ENCODE measurements around the gene LANCL2. TPM values are rescaled to one million over a fixed set of nuclear protein-coding genes. Genes with fewer than 3 reads are reported as not detected.
A peak's percentile ranks its signal among the peaks of the same experiment; 100 is the strongest.
"Not testable (repeated sequence)": the region's sequence is repeated elsewhere in the genome, so short reads cannot be mapped to it uniquely, and the experiment has no call there.

Gene LANCL2
- total RNA-seq, 1 experiment from 2014 or later, result 14.3 TPM

DNA sequence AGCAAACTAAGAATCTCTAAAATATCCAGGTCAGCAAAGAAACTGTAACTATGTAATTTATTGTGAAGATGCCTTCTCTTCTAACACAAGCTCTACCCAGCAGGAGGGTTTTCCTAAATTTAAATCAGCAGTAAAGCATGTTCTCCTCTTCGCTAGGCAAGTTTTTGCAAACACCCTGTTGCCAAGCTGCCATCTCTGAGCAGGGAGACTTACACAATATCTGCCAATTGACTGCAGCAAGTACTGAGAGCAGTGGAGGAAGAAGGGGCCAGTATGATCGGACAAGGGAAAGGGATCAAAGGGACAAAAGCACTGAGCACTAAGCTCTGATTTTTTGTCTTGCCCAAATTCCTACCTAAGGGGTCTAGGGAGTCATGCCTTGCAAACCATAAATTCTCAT, 16.0 kb upstream of the LANCL2 start:
- H3K4me1 Mint-ChIP-seq (ENCODE audit: insufficient read depth, unreplicated experiment), result peaks cover 13% of the 10 kb centered on the region
- H3K27me3 Mint-ChIP-seq (ENCODE audit: insufficient read depth, unreplicated experiment), result no peaks in the 10 kb centered on the region
- no peaks in the 10 kb centered on the region for H3K36me3 Mint-ChIP-seq (ENCODE audit: insufficient read depth, unreplicated experiment)
- H3K4me3 Mint-ChIP-seq (ENCODE audit: unreplicated experiment), result peak overlapping the region; percentile 29
- TF ChIP-seq CTCF (IDR thresholded peaks at IDR 0.05; ENCODE audit: unreplicated experiment), result no peak
- peak; percentile 7 for DNase-seq (ENCODE audit: unreplicated experiment)
- CTCF ChIA-PET, result interaction anchor here (0.7 to 0.9 kb wide), 2 partner anchors 38 to 69 kb away, joined by 3 read pairs; no protein-coding TSS in a partner anchor
- no TSS peak for BruUV-seq (replicated peaks)
- no peak overlapping the region for H3K27ac Mint-ChIP-seq (ENCODE audit: low read depth, unreplicated experiment)
- no peaks in the 10 kb centered on the region for H3K9me3 Mint-ChIP-seq (ENCODE audit: unreplicated experiment)
- POLR2A ChIA-PET, result interaction anchor here (1.1 to 3.6 kb wide), 3 partner anchors 17 to 77 kb away, joined by 3 to 32 read pairs (median 3); partner anchors contain the start of gene LANCL2
- intact Hi-C loops (cut with micrococcal nuclease), result no loop called here

DNA sequence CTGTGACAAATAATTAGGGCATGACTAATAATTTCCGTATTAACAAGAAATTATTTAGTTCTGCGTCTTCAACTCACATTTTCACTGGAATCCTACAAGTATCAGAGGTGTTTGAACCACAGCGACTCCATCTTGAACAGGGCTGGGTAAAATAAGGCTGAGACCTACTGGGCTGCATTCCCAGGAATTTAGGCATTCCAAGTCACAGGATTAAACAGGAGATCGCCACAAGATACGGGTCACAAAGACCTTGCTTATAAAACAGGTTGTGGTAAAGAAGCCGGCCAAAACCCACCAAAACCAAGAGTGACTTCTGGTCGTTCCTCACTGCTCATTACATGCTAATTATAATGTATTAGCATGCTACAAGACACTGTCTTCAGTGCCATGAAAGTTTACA, 14.9 kb upstream of the LANCL2 start:
- H3K36me3 Mint-ChIP-seq (ENCODE audit: insufficient read depth, unreplicated experiment), result no peaks in the 10 kb centered on the region
- no peak overlapping the region for H3K27ac Mint-ChIP-seq (ENCODE audit: low read depth, unreplicated experiment)
- BruUV-seq (replicated peaks), result no TSS peak
- ChIA-PET CTCF (interaction anchor here (0.6 kb wide), 1 partner anchor 68 kb away, joined by 3 read pairs; no protein-coding TSS in a partner anchor), POLR2A (no interaction called here)
- no peaks in the 10 kb centered on the region for H3K9me3 Mint-ChIP-seq (ENCODE audit: unreplicated experiment)
- no peak for TF ChIP-seq CTCF (IDR thresholded peaks at IDR 0.05; ENCODE audit: unreplicated experiment)
- no peak overlapping the region for H3K4me3 Mint-ChIP-seq (ENCODE audit: unreplicated experiment)
- DNase-seq (ENCODE audit: unreplicated experiment), result no peak
- H3K4me1 Mint-ChIP-seq (ENCODE audit: insufficient read depth, unreplicated experiment), result peaks cover 13% of the 10 kb centered on the region
- intact Hi-C loops (cut with micrococcal nuclease), result no loop called here
- H3K27me3 Mint-ChIP-seq (ENCODE audit: insufficient read depth, unreplicated experiment), result no peaks in the 10 kb centered on the region

GRCh38 chr7:55351263-55351662, 13.9 kb upstream of the LANCL2 start:
- H3K36me3 Mint-ChIP-seq (ENCODE audit: insufficient read depth, unreplicated experiment), result peaks cover 3% of the 10 kb centered on the region
- TF ChIP-seq CTCF (IDR thresholded peaks at IDR 0.05; ENCODE audit: unreplicated experiment), result no peak
- no peak for DNase-seq (ENCODE audit: unreplicated experiment)
- H3K27ac Mint-ChIP-seq (ENCODE audit: low read depth, unreplicated experiment), result no peak overlapping the region
- ChIA-PET POLR2A (interaction anchor here (0.5 to 1.6 kb wide), 3 partner anchors 15 to 108 kb away, joined by 3 to 4 read pairs (median 3); no protein-coding TSS in a partner anchor), CTCF (interaction anchor here (1.3 kb wide), 1 partner anchor 71 kb away, joined by 7 read pairs; no protein-coding TSS in a partner anchor)
- no TSS peak for BruUV-seq (replicated peaks)
- H3K4me3 Mint-ChIP-seq (ENCODE audit: unreplicated experiment), result no peak overlapping the region
- H3K9me3 Mint-ChIP-seq (ENCODE audit: unreplicated experiment), result no peaks in the 10 kb centered on the region
- intact Hi-C loops (cut with micrococcal nuclease), result no loop called here
- H3K27me3 Mint-ChIP-seq (ENCODE audit: insufficient read depth, unreplicated experiment), result no peaks in the 10 kb centered on the region
- H3K4me1 Mint-ChIP-seq (ENCODE audit: insufficient read depth, unreplicated experiment), result peaks cover 13% of the 10 kb centered on the region

GRCh38 chr7:55352947-55353273, 12.2 kb upstream of the LANCL2 start:
- BruUV-seq (replicated peaks); H3K27ac Mint-ChIP-seq (ENCODE audit: low read depth, unreplicated experiment); H3K9me3 Mint-ChIP-seq (ENCODE audit: unreplicated experiment): not testable (repeated sequence)

More at GRCh38 chr7:55352947-55353273, 12.2 kb upstream of the LANCL2 start:
- CTCF ChIA-PET, result interaction anchor here (0.7 kb wide), 1 partner anchor 235 kb away, joined by 5 read pairs; no protein-coding TSS in a partner anchor
- H3K4me1 Mint-ChIP-seq (ENCODE audit: insufficient read depth, unreplicated experiment), result peaks cover 13% of the 10 kb centered on the region
- H3K27me3 Mint-ChIP-seq (ENCODE audit: insufficient read depth, unreplicated experiment); H3K36me3 Mint-ChIP-seq (ENCODE audit: insufficient read depth, unreplicated experiment); intact Hi-C loops (cut with micrococcal nuclease); H3K4me3 Mint-ChIP-seq (ENCODE audit: unreplicated experiment); DNase-seq (ENCODE audit: unreplicated experiment): not testable (repeated sequence)
- POLR2A ChIA-PET, result interaction anchor here (0.6 kb wide), 1 partner anchor 87 kb away, joined by 3 read pairs; no protein-coding TSS in a partner anchor

Measured in MCF 10A (cell line).